HL-60 (cell line): ENCODE measurements around the gene MVP.

Experiments used
- DNase-seq, 2 experiments: peaks; one replicate each; pipeline ENCODE4 v3.0.0-alpha.2; 2010 to 2020; ENCODE audit warnings: low read depth in 1 of 2, low spot score in 1 of 2
- H3K27ac ChIP-seq: fragments of 250-450 bp; sonication (Bioruptor Pico); replicated peaks from 2 replicates; pipeline ENCODE4 v1.5.1; 2020; ENCODE audit warnings: mild to moderate bottlenecking, moderate library complexity
- H3K27me3 ChIP-seq: fragments of 250-450 bp; sonication (Bioruptor Pico); 2 replicates; pipeline ENCODE4 v1.5.1; 2021; ENCODE audit warnings: mild to moderate bottlenecking, moderate library complexity; ENCODE audit not compliant: insufficient read depth, poor library complexity, severe bottlenecking
- H3K4me3 ChIP-seq: replicated peaks from 2 replicates; pipeline ENCODE4 v1.5.1; 2011; ENCODE audit warnings: mild to moderate bottlenecking, control low read depth, low read length; ENCODE audit not compliant: insufficient read depth
- CTCF ChIP-seq: IDR thresholded peaks from one replicate; pipeline ENCODE4 v1.5.1; 2011; ENCODE audit warnings: low read length, control low read depth, inconsistent platforms; ENCODE audit not compliant: insufficient read depth
- GABPA ChIP-seq: IDR thresholded peaks from 2 replicates; pipeline ENCODE4 v1.6.1; 2012; ENCODE audit warnings: low read depth
- POLR2AphosphoS5 ChIP-seq: IDR thresholded peaks from 2 replicates; pipeline ENCODE4 v1.6.1; 2012; ENCODE audit warnings: low read depth
- REST ChIP-seq: IDR thresholded peaks from 2 replicates; pipeline ENCODE4 v1.6.1; 2012; ENCODE audit warnings: low read depth; ENCODE audit not compliant: insufficient replicate concordance
- SPI1 ChIP-seq: IDR thresholded peaks from 2 replicates; pipeline ENCODE4 v1.6.1; 2012; ENCODE audit warnings: low read depth, mild to moderate bottlenecking, borderline replicate concordance

Gene MVP

GRCh38 chr16:29839822-29840221 is 19.6 kb downstream of the MVP start:
- DNase-seq: no peak
- no peak for TF ChIP-seq GABPA
- TF ChIP-seq CTCF: no peak
- H3K27me3 ChIP-seq: no peaks in the 10 kb centered on the region
- H3K27ac ChIP-seq: no peak overlapping the region
- no peak overlapping the region for H3K4me3 ChIP-seq

GRCh38 chr16:29840240-29840639 is 20.0 kb downstream of the MVP start:
- no peak overlapping the region for H3K27ac ChIP-seq
- no peak for DNase-seq
- no peak overlapping the region for H3K4me3 ChIP-seq
- TF ChIP-seq SPI1 (no peak), CTCF (no peak), GABPA (no peak), REST (no peak), POLR2AphosphoS5 (no peak)
- H3K27me3 ChIP-seq: no peaks in the 10 kb centered on the region

- DNase-seq: no peak
- Histone ChIP-seq H3K27ac (no peak overlapping the region), H3K27me3 (no peaks in the 10 kb centered on the region), H3K4me3 (no peak overlapping the region)
- TF ChIP-seq SPI1 (no peak), REST (no peak), CTCF (no peak), GABPA (no peak), POLR2AphosphoS5 (no peak)
Observed at GRCh38 chr16:29841631-29842030, 21.4 kb downstream of the MVP start.

- H3K27me3 ChIP-seq: no peaks in the 10 kb centered on the region
- no peak overlapping the region for H3K27ac ChIP-seq
- no peak overlapping the region for H3K4me3 ChIP-seq
- no peak for TF ChIP-seq GABPA
- no peak for TF ChIP-seq POLR2AphosphoS5
- no peak for TF ChIP-seq SPI1
- TF ChIP-seq CTCF: no peak
- no peak for TF ChIP-seq REST
- no peak for DNase-seq
Observed at GRCh38 chr16:29842732-29843346, 22.6 kb downstream of the MVP start.
